NCI-H748 (cell line): Measurements from ENCODE around the gene WWOX.

Experiments
- DNase-seq: peaks from one replicate; lab custom pipeline; 2025; ENCODE audit not compliant: unreplicated experiment; lab: John Stamatoyannopoulos, UW

Gene WWOX

DNA sequence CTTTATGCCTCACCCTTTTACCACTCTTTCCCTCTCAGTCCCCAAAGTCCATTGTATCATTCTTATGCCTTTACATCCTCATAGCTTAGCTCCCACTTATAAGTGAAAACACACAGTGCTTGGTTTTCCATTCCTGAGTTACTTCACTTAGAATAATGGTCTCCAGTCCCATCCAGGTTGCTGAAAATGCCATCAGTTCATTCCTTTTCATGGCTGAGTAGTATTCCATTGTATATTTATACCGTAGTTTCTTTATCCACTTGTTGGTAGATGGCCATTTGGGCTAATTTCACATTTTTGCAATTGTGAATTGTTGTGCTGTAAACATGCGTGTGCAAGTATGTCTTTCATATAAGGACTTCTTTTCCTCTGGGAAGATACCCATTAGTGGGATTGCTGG is 597.3 kb downstream of the WWOX start:
- no peak for DNase-seq

DNA sequence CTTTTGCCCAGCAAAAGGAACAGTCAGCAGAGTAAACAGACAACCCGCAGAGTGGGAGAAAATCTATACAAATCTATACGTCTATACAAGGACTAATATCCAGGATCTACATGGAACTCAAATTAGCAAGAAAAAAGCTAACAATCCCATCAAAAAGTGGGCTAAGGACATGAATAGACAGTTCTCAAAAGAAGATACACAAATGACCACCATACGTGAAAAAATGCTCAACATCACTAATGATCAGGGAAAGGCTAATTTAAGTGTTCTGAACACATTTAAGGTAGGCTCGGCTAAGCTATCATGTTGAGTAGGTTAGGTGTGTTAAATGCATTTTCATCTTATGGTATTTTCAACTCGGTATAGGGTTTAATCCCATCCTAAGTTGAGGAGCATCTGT is 598.0 kb downstream of the WWOX start:
- no peak for DNase-seq

DNA sequence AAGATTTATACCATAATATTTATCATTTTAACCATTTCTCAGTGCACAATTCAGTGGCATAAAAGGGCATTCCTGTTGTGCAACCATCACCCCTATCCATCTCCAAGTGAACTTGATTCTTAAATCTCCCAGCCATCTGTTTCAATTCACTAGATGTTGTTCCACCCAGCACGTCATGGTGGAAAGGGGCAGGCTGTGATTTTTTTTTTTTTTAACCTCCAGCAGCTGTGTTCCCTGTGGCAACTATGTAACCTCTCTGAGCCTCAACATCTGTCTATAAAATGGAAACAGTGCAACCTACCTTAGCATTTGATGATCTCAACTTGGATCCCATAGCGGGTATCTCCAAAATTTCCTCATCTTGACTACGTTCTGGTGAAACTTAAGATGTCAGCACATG is 604.5 kb downstream of the WWOX start:
- DNase-seq, result no peak

DNA sequence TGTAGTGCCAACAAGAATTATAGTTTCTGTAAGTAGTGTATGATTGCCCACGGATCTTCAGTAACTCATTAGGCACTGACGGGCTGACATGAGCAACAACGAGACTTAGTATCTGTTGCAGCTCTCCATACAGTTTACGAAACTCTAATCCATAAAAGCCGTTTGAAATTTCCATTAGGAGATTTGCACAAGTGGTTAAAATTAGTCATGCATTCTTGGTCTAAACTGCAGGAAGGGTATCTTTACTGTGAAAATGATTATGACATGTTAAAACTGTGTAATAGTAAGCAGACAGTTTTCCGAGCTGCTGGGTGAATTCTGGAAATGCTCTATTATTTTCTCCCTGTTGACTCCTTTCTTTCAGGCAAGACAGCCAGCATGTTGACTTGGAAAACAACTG is 605.0 kb downstream of the WWOX start:
- no peak for DNase-seq

DNA sequence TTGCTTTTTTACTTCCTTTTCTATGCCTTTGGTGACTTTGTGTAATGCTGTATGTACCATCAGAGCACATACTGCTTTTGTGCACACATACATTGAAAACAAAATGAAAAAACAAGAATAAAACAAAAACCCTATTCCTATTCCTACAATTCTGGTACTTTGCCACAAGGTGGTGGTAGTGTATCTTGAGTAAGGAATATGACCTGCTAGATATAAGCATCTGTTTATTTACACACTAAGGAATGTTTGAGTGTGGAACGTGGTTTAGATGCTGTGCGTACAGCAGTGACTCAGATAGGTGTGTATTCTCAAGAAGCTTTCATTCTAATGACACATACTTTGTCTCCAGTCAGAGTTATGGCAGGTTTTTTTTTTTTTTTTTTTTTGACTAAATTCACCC is 606.2 kb downstream of the WWOX start:
- peak; percentile 42 for DNase-seq

DNA sequence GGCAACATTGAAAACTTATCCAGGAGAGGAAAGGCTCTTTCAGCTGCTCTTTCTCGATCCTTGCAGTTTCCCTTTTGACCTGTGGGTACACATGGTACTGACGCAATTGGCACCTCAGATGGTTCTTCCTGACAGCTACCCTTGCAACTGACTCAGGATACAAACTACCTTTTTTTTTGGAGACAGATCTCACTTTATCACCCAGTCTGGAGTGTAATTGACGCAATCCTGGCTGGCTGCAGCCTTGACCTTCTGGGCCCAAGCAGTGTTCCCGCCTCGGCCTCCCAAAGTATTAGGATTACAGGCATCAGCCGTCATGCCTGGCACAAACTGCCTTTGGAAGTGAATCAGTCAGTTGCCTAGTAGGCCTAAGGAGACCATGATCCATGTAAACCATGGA is 607.2 kb downstream of the WWOX start:
- DNase-seq, result no peak

DNA sequence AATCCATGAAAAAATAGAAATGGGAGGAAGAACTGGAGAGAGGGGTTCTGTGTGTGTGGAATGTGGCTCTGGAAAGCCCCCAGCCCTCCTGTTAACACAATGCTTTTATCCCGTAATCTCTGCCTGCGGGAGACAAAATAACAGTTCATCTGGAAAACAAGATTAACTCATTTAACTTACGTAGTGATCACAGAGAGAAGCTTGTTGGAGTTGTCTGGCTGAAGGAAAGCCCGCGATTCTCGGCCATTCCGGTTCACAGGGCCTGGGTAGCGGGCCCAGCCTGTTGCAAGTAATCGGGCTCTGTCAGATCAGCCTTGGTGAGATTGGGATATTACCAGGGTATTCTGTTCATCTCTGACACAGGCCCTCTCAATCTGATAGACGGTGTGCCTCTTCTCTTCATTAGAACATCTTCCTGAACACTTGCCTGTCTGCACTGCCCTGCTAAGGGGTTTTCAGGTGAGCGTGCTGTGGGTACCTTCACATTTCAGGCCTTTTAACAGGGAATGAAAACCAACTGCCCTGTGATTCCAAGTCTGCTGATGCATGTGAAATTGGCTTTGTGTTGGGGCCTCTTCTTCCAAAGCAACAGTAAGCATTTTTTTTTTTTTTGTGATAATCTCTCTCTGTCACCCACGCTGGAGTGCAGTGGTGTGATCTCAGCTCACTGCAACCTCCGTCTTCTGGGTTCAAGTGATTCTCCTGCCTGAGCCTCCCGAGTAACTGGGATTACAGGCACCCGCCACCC is 609.9 kb downstream of the WWOX start:
- no peak for DNase-seq

DNA sequence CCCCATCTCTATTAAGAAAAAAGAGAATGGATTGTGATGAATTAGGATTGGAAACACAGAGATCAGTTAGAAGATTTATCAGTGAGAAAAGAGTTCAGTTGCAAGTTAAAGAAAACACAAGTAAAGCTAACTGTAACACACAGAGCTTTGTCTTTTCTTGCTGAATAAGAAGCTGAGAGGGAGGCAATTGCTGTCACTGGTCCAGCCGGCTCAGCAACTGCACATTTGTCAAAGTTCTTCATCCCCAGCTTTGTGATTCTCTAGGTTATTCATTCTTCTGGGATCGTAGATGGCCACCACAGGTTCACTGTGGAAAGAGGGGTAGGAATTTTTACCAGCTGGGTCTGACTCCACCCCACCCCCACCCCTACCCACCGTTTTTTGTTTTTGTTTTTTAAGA is 615.7 kb downstream of the WWOX start:
- DNase-seq, result no peak

DNA sequence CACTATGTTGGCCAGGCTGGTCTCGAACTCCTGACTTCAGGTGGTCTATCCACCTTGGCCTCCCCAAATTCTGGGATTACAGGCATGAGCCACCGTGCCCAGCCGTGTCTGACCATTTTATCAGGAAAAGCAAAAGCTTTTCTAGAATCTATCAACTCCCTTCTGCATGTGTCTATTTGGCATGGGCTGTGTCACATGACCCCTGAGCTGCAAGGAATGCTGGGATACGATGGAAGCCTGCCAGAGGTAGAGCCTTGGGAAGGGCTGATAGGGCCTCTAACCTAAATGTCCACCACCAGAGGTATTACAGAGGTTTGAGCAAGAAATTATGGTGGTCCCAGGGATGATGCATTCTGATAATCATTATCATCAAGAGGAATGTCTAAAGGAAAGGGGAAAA is 616.2 kb downstream of the WWOX start:
- DNase-seq, result no peak

DNA sequence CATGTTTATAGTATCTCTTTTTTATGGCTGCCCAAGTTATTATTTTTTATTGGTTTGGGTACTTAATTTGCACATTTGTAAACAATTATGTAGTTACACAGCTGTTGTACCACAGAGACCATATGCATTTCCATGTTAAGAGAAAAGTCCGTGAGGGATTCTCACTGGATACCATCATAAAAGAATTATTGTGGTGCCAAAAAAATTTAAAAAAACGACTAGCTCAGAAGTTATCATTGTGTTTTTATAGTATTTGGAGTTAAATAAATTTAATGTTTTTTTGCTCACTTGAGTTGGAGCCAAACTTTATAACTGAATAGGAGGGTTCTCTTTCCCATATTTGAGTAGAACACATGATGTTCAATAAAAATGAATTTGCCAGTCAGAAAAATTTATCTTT is 618.7 kb downstream of the WWOX start:
- peak; percentile 6 for DNase-seq

DNA sequence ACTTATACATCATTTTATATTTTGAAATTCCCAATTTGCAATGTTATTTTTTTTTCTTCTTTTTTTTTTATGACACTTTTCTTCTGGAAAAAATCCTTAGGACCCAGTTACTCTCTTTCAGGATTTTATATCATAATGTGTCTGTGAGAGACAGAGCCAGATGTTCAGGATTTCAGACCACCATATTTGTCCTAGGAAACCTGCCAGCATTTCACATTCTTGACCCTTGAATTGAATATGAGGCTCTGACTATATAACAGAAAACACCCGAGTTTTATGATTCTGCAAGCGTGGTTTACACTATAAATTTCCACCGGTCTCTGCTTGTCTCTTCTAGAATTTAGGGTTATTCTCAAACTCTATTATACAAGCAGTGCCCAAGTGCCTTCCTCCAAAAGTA is 621.0 kb downstream of the WWOX start:
- DNase-seq, result no peak

DNA sequence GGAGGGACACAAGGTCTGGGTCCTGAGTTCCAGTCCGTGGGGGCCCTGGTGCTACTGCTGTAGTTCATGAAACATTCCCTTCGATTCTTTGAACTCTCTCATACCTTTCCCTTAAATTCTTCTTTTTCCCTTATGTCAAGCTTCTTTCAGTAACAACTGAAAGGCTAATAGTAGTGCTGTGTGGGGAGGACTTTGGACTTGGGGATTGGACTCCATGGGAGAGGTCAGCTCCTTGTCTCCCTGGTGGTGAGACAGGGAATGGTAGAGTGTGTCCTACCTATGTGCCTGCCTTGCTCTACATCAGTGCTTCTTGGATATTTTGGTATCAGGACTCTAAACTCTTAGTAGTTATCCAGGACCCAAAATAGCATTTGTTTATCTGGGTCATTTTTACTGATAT is 628.1 kb downstream of the WWOX start:
- no peak for DNase-seq

DNA sequence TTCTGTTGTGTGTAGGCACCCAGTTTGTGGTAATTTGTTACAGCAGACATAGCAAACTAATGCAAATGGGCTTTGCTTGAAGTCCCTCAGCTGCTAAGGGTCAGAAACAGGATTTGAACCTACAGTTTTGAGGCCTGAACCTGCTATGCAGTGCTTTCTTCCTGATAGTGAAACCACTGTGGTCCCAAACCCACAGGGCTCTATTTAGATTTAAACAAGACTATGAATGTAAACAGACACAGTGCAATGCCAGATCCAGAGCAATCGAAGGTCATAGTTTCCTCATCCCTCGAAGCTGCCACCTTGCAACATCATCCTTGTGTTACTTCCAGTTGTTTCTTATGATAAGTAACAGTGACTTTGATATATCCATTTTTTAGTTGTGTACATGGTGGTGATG is 630.2 kb downstream of the WWOX start:
- DNase-seq, result no peak

DNA sequence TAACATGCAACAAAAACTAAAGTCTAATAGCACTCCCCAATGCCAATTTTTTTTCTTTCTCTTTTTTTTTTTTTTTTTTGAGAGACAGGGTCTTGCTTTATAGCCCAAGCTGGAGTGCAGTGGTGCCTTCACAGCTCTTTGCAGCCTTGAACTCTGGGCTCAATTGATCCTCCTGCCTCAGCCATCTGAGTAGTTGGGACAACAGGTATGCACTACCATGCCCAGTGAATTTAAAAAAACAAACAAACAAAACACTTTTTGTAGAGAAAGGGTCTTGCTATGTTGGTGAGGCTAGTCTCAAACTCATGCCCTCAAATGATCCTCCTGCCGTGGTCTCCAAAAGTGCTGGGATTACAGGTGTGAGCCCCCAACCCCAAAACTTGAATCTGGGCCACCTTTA is 632.3 kb downstream of the WWOX start:
- no peak for DNase-seq

DNA sequence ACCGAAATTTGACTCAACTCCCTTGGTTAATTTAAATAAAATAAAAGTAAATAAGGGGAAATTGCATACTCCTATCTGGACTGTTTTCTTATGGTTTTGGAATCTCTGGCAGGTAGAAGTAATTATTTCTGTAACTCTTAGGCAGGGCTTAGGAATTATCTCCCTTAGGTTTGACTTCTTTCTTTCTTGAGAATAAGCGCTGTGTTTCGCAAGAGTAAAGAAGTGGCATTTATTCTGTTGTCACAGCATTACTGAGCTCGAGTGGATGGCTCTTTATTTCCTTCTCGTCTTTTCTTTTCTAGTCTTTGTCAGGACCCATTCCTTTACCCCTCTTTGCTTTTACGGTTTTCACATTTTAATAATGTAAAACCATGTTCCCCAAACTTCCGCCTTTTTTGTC is 633.2 kb downstream of the WWOX start:
- DNase-seq, result no peak

DNA sequence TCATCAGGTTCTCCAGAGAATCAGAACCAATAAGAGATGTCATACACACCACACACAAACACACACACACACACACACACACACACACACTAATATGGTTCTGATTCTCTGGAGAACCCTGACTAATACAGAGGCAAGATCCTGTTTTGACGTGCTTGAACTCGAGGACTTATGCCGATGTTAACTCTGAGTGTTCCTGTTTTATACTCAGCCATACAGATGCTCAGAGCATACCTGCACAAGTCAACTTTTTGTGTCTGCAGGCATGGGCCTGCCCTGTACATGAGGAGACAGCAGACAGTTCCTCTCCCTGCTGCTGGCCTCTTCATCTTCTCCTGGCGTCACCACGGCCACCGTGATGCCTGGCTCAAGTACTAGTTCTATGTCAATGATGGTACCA is 635.9 kb downstream of the WWOX start:
- no peak for DNase-seq

DNA sequence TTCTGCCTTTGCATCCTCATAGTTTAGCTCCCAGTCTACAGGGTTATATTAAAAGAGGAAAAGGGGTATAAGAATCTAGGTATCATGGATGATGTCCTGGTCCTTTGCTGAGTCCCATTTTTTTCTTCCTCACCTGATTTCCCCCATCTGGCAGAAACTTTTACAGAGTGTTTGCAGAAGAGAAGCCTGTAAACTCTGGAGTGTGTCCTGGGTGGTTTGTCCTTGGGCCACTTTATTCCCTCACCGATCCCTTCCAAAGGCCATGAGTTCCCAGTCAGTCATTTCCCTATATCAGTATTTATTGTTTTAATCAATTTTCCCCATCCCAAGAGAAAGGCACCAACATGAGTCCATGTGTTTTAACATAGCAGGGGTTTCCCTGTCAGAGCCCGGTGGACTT is 638.2 kb downstream of the WWOX start:
- DNase-seq, result no peak

DNA sequence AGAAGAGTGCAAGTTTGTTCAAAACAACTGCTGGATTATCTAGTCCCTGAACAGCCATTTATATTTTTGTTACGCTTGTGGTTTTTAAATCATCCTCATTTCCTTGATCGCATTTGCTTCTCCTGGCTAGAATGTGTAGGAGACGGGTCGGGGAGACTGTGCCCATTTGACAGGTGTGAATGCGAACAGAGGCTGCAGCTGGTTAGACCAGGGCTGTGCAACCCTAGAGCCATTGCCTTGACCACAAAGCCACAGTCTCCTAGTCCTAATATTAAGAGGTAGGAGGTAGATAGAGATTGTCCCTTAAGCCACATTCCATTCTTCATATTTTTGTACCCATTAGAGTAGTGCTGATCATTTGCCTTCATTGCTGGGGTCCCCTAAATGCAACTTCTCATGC is 639.1 kb downstream of the WWOX start:
- no peak for DNase-seq

DNA sequence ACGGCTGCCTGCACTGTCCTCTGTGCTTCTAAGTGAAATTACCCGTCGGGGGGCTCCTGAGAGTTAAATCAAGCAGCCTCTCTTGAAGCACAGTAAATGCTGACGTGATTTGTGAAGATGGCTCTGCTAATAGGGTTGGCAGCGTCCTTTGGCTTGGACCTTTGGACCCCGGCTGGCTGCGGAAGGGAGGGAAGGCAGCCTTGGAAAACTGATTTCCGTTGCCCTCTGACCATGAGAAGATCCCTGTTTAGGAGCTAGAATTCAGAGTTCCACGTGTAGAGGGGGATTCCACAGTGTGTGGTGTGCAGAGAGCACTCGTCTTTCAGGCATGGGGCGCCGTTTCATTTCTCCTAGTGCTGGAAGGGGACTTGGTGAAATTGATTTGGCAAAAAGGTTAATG is 640.8 kb downstream of the WWOX start:
- no peak for DNase-seq

DNA sequence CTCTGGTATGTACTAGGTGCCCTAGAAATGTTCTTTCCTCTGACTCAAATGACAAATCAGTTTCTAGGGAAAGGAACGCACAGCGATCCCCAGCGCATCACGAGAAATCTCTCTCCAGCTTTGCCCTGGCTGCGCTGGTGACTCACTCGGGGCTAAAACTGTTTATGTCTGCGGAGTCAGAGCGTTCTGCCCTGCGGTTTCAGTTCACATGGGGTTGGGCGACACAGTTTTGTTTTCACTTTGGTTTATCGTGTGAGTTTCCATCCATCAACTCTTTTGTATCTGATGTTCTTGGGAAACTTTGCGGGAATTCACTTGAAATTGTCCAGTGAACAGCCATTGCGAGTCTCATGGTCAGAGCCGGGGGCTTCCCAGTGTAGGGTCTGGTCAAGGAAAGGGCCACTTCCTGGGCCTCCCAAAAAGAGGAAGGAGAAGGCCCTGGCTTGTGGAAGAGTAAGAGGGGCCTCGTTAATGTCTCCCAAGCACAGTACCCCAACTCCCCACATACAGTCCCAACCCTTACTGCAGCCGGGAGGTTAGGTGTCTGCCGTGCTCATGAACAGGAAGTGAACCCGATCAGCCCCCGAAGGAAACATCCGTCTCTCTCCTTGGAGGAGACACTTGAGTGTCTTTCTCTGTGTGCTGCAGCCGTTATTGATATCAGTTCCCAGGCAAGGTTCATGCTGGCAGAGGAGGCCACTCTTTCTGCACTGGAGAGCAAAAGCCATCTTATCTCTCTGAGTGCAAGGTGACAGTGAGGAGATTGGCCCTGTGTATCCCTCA is 643.2 kb downstream of the WWOX start:
- DNase-seq, result no peak

DNA sequence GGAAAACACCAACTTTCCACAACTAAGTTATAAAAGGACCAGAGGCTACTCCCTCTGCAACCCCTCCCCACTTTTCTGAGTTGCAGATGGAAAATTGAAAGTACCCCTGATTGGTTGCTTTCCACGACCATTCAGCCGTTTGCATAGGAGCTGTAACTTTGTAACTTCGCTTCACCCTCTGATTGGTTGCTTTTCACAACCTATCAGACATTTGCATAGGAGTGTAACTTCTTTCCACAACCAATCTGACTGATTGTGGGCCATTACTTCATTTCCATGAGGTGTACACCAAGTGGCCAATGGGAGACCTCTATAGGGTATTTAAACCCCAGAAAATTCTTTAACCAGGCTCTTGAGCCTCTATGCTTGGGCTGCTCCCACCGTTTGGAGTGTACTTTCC is 644.1 kb downstream of the WWOX start:
- no peak for DNase-seq

DNA sequence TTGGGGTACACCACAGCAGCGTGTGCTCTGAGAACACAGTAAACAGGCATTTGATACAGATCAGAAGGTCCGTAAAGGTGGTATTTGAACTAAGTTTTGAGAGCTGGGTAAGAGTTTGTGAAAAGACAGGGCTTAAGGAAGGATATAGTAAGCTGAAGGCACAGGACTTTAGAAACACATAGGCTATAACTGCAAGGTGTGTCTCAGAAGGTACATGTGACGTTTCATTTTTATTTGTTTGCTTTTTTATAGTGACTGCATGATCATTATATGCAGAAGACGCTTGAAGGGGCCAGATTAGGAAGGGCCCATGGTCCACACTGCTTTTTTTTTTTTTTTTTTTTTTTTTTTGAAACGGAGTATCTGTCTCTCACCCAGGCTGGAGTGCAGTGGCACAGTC is 644.6 kb downstream of the WWOX start:
- no peak for DNase-seq

DNA sequence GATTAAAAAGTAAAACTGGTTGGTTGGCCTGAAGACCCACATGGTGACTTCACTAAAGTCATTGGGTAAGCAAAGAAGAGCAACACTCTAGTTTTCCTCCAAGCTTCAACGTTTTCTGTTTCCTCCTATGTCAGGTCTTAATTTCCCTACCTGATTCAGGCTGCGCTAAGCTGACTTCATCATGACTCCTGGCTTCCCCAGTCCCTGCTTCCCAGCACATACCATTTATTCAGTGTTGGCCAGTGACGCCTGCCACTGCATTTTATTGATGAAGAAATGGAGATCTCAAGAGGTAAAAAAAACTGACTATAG is 645.3 kb downstream of the WWOX start:
- no peak for DNase-seq
